Calu3 (cell line): ENCODE measurements around the gene REST. TPM values are rescaled to one million over a fixed set of nuclear protein-coding genes. Genes with fewer than 3 reads are reported as not detected.
"Not testable (repeated sequence)": the region's sequence is repeated elsewhere in the genome, so short reads cannot be mapped to it uniquely, and the experiment has no call there.

Experiments used
- BruUV-seq: library from RNA; stranded (reverse); fragments of 400-500 nt; replicated peaks from 2 replicates; lab custom pipeline; 2021; lab: Mats Ljungman, UMichigan
- CTCF ChIA-PET: fragments of 300-600 bp; sonication (Branson Sonifier 250); formaldehyde crosslinking; loops from one replicate; lab custom pipeline; 2022; ENCODE audit warnings: antibody characterized with exemption; lab: Charles Lee
- DNase-seq: peaks from one replicate; pipeline ENCODE4 v3.0.0; 2022
- H3K27ac Mint-ChIP-seq: one replicate; pipeline ENCODE4 v1.8.0; 2022; ENCODE audit warnings: mixed read lengths; ENCODE audit not compliant: unreplicated experiment
- H3K27me3 Mint-ChIP-seq: one replicate; pipeline ENCODE4 v1.8.0; 2022; ENCODE audit warnings: mixed read lengths; ENCODE audit not compliant: unreplicated experiment
- H3K36me3 Mint-ChIP-seq: one replicate; pipeline ENCODE4 v1.8.0; 2022; ENCODE audit warnings: mild to moderate bottlenecking, moderate library complexity, mixed read lengths; ENCODE audit not compliant: insufficient read depth, unreplicated experiment
- H3K4me1 Mint-ChIP-seq: one replicate; pipeline ENCODE4 v1.8.0; 2022; ENCODE audit warnings: mild to moderate bottlenecking, low read depth, mixed read lengths; ENCODE audit not compliant: unreplicated experiment
- H3K4me3 Mint-ChIP-seq: one replicate; pipeline ENCODE4 v1.8.0; 2022; ENCODE audit warnings: mild to moderate bottlenecking, low read depth, moderate library complexity, mixed read lengths; ENCODE audit not compliant: unreplicated experiment
- H3K9me3 Mint-ChIP-seq: one replicate; pipeline ENCODE4 v1.8.0; 2022; ENCODE audit warnings: low read depth, mixed read lengths; ENCODE audit not compliant: unreplicated experiment
- CTCF ChIP-seq: fragments of 200-600 bp; IDR thresholded peaks from one replicate; pipeline ENCODE4 v1.8.0; 2022; ENCODE audit warnings: antibody characterized with exemption; ENCODE audit not compliant: unreplicated experiment
- intact Hi-C: fragments of 100-400 bp; cut with micrococcal nuclease; formaldehyde crosslinking; loops from one replicate; pipeline ENCODE4 v1.10.0; 2022; ENCODE audit not compliant: unreplicated experiment
- total RNA-seq: library from RNA; stranded (reverse); gene quantifications from 2 replicates; pipeline ENCODE4 v1.2.3, GENCODE V29; 2022

REST gene
- total RNA-seq, 1 experiment from 2014 or later = 29.6 TPM

GRCh38 chr4:56910172-56910967 lies 2.7 kb downstream of the REST start:
- Mint-ChIP-seq H3K36me3 (peaks cover 28% of the 10 kb centered on the region), H3K27ac (no peak overlapping the region), H3K4me1 (peaks cover 21% of the 10 kb centered on the region), H3K27me3 (no peaks in the 10 kb centered on the region), H3K4me3 (peak overlapping the region; percentile 88), H3K9me3 (no peaks in the 10 kb centered on the region)
- no peak for TF ChIP-seq CTCF
- no TSS peak for BruUV-seq
- CTCF ChIA-PET = no interaction called here
- no peak for DNase-seq
- intact Hi-C loops = no loop called here

GRCh38 chr4:56914336-56914735 lies 6.6 kb downstream of the REST start:
- CTCF ChIA-PET = no interaction called here
- intact Hi-C loops = no loop called here

GRCh38 chr4:56914977-56915376 lies 7.3 kb downstream of the REST start:
- BruUV-seq, H3K4me1 Mint-ChIP-seq, H3K27ac Mint-ChIP-seq, DNase-seq, H3K36me3 Mint-ChIP-seq, intact Hi-C loops, H3K9me3 Mint-ChIP-seq, H3K4me3 Mint-ChIP-seq, CTCF ChIA-PET, H3K27me3 Mint-ChIP-seq: not testable (repeated sequence)

More at GRCh38 chr4:56914336-56914735, 6.6 kb downstream of the REST start:
- Mint-ChIP-seq H3K4me3 (no peak overlapping the region), H3K9me3 (no peaks in the 10 kb centered on the region), H3K36me3 (peaks cover 10% of the 10 kb centered on the region), H3K27ac (no peak overlapping the region), H3K4me1 (peaks cover 9% of the 10 kb centered on the region), H3K27me3 (no peaks in the 10 kb centered on the region)
- no TSS peak for BruUV-seq
- no peak for TF ChIP-seq CTCF
- no peak for DNase-seq

GRCh38 chr4:56927196-56927595 lies 19.5 kb downstream of the REST start:
- BruUV-seq = no TSS peak
- intact Hi-C loops = no loop called here
- no peak for TF ChIP-seq CTCF
- Mint-ChIP-seq H3K9me3 (no peaks in the 10 kb centered on the region), H3K4me1 (no peaks in the 10 kb centered on the region), H3K4me3 (no peak overlapping the region), H3K36me3 (peaks cover 14% of the 10 kb centered on the region), H3K27ac (no peak overlapping the region), H3K27me3 (no peaks in the 10 kb centered on the region)
- no peak for DNase-seq
- CTCF ChIA-PET = no interaction called here

GRCh38 chr4:56930638-56931037 lies 22.9 kb downstream of the REST start:
- DNase-seq = no peak
- H3K36me3 Mint-ChIP-seq = peaks cover 14% of the 10 kb centered on the region
- H3K27me3 Mint-ChIP-seq = no peaks in the 10 kb centered on the region
- no peaks in the 10 kb centered on the region for H3K9me3 Mint-ChIP-seq
- H3K27ac Mint-ChIP-seq = no peak overlapping the region
- no peak overlapping the region for H3K4me3 Mint-ChIP-seq
- CTCF ChIA-PET = no interaction called here
- no peak for TF ChIP-seq CTCF
- no peaks in the 10 kb centered on the region for H3K4me1 Mint-ChIP-seq
- no TSS peak for BruUV-seq
- intact Hi-C loops = no loop called here
